GM20431 (cell line): ENCODE measurements around the gene PINK1.

Experiments
- in situ Hi-C: fragments of 300-500 bp; cut with MseI, MboI; formaldehyde crosslinking; loops from one replicate; pipeline ENCODE4 v1.15.0; 2020; ENCODE audit warnings: low sequenced_read_pairs; ENCODE audit not compliant: unreplicated experiment

Gene PINK1

DNA sequence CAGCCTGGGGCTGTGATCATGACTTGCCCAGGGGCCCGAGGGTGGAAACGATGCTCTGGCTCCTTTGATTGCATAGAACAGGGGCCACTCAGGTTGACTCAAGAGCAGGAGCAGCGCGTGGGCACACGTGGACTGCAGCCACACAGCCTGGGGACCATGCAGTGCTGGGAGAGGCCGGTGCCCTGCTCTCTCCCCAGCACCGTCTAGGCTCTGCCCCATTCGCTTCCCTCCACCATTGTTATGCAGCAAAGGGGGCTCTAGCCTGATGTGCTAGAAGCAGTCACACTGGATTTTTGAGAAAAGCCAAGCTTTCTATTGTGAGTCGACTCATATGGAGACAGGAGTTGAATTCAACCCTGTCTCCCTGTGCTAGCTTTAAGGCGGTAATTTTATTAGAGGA is 8.7 kb downstream of the PINK1 start:
- in situ Hi-C loops: loop anchor here (10.0 kb wide), 1 partner anchor 117 kb away; no protein-coding TSS in a partner anchor

DNA sequence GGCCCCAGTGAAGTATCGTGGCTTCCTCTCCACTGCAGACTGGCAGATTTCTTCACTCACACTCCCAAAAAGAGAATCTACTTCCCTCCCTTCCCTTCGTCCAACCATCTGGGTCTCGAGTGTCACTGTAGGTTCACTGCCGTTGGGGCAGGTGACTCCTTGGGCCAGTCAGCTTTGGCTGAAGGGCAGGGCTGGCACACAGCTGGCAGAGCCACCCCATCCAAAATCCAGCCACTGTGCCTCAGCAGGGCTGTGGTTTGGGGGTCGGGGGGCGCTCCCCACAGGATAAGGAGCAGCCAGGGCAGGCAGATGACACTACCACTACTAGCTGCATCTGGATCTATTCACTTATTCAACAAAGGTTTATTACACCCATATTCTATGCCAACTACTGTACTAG is 9.8 kb downstream of the PINK1 start:
- in situ Hi-C loops: loop anchor here (10.0 kb wide), 1 partner anchor 118 kb away; no protein-coding TSS in a partner anchor

DNA sequence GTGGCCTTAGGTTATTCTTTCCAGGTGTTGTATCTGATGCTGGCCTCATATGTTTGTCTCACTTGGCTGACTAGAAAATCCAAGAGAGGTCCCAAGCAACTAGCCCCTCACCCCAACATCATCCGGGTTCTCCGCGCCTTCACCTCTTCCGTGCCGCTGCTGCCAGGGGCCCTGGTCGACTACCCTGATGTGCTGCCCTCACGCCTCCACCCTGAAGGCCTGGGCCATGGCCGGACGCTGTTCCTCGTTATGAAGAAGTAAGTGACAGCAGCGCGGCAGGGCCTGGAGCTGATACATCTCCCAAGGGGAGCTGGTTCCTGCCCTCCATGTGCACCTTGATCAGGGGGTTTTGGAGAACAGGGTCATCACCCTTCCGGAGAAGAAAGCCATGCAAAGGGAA is 11.2 kb downstream of the PINK1 start:
- in situ Hi-C loops: loop anchor here (10.0 kb wide), 1 partner anchor 120 kb away; no protein-coding TSS in a partner anchor

DNA sequence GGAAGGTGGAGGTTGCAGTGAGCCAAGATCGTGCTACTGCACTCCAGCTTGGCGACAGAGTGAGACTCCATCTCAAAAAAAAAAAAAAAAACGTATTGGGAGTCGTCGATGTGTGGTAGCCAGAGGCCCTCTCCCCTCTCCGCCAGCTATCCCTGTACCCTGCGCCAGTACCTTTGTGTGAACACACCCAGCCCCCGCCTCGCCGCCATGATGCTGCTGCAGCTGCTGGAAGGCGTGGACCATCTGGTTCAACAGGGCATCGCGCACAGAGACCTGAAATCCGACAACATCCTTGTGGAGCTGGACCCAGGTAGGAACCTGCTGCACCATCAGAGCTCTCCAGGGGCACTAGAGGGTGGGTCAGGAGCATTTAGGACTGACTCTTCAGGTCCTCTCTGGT is 12.2 kb downstream of the PINK1 start:
- in situ Hi-C loops: loop anchor here (10.0 kb wide), 1 partner anchor 121 kb away; no protein-coding TSS in a partner anchor

DNA sequence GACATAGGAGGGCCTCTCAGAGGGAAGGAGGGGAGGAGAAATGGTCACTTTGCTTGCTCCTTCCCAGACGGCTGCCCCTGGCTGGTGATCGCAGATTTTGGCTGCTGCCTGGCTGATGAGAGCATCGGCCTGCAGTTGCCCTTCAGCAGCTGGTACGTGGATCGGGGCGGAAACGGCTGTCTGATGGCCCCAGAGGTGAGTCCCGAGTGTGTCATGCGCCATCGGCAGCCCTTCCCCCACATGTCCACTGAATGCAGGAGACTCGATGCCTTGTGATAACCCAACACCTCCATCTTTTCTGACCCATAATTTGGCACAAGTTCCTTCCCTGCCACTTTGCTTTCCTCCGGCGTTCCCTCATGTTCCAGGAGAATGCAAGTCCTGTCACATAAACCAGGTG is 15.2 kb downstream of the PINK1 start:
- in situ Hi-C loops: loop anchor here (10.0 kb wide), 1 partner anchor 124 kb away; no protein-coding TSS in a partner anchor

DNA sequence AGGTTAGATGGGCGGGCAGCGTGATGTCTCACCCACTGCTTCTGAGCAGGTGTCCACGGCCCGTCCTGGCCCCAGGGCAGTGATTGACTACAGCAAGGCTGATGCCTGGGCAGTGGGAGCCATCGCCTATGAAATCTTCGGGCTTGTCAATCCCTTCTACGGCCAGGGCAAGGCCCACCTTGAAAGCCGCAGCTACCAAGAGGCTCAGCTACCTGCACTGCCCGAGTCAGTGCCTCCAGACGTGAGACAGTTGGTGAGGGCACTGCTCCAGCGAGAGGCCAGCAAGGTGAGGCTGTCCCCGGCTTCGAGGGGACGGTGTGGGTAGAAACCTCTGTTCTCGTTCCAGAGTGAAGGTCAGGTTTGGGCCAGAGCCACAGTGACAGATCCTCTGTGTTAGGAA is 15.7 kb downstream of the PINK1 start:
- in situ Hi-C loops: loop anchor here (10.0 kb wide), 1 partner anchor 124 kb away; no protein-coding TSS in a partner anchor

DNA sequence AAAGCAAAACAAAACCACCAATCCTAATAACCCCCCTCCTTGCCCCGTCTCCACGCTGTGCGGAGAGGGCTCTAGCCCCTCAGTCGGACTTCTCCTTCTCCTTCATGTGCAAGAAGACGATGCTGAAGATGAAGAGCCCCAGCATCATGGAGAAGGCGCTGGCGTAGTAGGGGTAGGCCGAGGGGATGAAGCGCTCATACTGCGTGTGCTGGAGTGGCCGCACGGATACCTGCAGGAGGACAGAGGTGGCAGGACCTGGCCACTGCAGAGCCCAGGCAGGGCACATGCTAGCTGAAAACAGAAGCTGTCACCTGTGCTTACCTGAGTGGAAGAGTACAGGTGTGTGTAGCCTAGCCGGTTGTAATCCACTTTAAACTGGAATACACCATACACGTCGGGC is 19.0 kb downstream of the PINK1 start:
- in situ Hi-C loops: no loop called here

DNA sequence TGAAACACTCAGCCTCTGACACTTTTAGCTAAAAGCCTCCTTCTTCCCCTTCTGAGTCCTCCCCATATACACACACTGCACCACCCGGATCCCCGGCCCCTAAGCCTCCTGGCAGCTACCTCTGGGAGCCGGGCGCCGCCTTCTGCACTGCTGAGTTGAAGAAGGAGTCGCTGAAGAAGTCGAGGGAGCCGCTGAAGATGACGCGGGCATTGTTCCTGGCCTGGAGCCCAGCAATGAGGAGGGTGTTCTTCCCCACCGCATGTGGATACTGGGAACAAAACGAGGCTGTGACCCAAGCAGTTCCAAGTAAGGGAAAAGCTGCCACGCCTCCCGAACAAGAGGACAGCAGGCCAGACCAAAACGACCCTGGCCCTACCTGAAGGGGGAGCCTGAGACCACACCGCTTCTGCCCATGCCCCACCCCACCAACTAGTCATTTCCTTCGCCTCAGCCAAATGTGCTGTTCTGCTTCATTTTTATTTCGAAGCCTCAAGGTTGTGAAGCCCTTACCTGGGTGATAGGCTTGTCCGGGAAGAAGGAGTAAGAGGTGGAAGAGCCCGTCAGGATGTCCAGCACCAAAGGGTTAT is 20.9 kb downstream of the PINK1 start:
- in situ Hi-C loops: no loop called here

DNA sequence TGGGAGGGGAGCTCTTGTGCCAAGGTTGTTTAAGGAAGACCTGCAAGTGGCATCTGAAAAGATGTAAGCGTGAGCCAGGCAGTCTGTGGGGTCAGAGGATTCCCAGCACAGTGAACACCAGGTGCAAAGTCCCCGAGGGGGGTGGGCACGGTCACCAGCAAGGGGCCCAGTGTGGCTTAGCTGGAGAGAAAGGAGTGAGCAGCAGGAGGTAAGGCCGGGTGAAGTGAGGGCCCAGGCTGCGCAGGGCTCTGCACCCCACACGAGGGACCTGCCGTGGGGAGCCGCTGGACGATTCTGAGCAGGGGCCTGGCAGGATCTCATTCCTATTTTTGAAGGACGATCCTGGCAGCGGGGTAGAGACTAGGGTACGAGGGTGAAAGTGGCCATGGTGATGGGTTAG is 23.8 kb downstream of the PINK1 start:
- in situ Hi-C loops: no loop called here

DNA sequence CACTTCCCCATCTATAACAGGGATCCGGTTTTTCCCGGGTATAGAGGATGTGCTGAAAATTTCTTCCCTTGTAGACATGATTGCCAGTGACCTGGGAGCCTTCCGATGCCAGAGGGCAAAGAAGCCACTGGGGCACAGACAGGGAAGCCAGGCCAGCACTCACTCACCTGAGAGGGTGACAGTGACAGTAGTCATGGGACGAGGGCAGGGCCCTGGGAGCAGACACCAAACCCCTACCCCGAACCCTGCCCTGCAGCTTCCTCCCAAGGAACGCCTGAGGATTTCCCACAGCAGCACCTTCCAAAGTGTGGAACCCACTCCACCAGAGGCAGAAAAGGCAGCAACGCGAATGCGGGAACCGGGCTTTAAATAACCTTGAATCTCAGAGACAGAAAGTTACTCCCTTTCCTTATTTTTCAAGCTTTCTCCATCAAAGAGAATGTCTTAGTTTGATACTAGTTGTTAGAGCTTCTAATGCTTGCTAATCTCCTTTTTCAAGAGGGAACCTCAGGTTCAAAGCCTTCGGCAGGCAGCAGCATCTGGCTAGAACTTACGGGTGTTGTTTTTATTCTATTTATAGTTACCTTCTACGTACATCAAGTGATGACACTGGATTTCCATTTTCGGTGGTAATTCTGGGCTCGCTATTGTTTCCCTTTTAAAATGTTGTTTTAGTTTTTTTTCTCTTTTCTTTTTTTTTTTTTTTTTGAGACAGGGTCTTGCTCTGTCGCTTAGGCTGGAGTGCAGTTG is 25.1 kb downstream of the PINK1 start:
- in situ Hi-C loops: no loop called here

DNA sequence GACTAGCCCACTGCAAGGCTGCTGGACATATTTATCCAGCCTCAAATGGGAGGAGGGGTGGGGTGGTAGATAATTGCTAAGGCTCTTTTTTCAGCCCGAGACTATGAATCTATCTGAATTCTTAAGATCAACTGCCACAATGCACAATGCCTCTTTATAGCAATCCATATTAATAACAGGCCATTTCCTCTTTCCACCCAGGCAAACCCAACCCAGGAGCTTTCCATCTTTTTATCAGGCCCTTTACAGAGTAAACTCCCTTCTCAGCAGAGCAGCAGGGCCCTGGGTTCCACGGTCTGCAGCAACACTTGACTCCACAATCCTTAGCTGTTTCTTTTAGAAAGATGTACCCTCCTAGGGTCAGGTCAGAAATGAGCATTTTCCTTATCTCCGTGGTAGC is 27.1 kb downstream of the PINK1 start:
- in situ Hi-C loops: no loop called here

DNA sequence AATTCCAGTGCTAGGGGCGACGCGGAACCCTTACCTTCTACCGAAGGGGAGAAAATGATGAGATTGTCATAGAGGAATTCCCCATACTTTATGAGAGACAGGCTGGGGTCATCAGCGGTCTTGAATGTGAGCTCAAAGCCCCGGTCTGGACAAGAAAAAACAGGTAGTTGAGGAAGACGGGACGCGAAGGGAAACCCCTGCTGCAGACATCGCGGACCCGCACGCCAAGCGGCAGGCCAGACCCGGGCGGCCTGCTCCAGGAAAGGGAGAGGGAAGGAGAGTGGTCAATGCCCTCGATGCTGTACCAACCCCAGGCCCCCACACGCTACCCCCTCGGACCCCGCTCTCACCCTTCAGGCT is 27.6 kb downstream of the PINK1 start:
- in situ Hi-C loops: no loop called here

DNA sequence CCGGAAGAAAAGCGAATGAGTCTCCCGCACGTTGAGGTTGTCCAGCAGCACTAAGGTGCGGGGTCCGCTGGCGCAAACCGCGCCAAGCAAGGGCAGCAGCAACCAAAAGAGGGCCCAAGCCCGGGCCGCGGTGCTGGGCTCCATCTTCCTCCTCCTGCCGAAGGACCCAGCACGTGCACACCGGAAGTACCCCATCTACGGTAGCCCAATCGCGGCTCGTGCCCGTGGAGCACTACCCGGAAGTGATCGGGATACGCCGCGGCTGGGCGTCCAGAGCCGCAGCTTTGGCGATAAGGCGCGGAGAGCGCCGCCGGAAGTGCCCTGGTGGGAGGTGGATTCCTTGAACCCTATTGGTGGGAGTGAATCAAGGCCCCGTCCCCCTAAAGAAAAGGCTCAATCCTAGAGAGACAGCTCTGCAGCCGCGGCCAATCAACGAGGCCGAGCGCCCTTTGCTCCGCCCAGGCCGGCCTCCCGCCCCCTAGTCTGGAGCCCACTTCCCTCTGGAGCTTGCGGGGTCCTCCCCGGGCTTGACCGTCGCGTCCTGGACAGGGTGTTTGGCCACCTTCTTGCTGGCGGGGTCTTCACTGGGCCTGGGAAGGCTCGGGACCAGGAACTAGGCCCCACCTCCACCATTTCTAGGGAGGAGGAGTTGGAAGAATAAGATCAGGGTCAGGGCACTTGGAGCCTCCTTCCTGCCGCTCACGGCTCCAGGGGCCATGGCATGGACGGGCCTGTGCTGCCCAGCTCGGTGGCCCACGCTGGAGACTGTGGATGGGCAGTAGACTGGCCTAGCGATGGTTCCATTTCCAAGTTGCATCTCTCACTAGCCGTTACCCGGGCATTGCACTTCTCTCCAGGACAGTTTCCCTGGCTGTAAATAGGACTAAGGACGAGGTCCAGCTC is 28.2 kb downstream of the PINK1 start, which contains the start of gene DDOST:
Gene DDOST, minus strand, starts transcription at position 163 of the 903 bp plus-strand sequence. Its CDS starts 19 bp downstream, at position 144.
- in situ Hi-C loops: no loop called here

DNA sequence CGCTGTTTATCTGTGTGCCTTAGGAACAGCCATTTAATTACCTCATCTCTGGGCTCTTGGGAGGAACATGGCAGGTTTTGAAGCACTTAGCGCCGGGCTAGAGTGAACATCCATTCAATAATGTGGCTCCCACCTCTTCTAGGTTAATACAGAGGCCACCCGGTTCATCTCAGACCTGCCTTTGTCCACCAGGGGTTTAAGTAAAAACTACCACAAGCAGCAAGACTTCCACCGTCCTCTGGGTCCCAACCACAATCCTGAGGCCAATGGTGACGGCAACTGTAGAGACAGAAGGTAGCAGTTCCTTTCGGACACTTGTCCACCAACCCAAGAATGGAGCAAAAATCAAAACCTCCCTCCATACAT is 28.8 kb downstream of the PINK1 start:
- in situ Hi-C loops: no loop called here

DNA sequence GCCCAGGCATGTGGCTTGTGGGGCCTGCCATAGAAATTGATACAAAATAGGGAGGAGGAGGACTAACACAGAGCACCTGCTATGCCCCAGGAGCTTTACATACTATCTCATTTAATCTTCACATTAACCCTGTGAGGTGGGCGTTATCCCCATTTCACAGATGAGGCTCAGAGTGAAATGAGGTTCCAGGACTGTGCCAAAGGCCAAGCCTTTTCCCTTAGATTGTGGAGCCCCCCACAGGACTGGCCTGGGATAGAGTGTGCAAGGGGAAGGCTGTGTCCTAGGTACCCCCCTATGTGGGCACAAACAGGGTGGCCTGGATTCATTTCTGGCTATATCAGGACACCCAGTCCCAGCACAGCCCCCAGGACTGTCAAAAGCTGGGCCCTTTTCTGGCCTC is 30.1 kb downstream of the PINK1 start:
- in situ Hi-C loops: no loop called here

DNA sequence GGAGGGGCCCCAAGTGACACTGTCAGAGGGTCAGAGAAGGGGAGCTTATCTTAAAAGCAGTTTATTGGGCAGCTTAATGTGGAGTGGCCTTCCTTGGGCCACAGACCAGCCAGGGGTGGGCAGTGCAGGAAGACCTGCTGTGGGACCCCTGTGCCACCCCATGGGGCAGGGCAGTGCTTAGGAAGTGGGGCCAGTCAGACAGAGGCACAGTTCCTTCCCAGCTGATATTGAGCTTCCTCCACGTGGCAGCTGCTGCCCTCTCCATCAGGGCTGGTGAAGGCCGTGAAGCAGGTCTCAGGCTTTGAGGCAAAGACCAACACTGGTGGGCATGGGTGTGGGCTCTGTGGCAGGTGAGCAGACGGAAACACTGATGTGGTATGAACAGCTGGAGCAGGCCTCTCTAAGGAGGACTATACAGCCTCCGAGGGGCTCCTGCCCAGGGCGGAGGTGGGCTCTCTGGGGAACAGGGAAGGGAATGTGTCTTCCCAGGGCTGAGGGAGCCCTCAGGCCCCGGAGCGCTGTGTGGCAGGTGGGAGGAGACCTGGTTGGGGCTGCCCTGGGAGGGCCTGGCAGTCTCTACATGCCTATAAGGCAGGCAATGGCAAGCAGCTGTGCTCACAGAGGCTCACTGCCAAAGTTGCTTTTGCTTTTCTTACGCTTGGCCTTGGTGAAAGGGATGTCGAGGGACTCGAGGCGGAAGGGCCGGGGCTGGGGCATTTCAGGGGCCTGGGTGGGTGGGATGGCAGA is 30.9 kb downstream of the PINK1 start:
- in situ Hi-C loops: no loop called here

DNA sequence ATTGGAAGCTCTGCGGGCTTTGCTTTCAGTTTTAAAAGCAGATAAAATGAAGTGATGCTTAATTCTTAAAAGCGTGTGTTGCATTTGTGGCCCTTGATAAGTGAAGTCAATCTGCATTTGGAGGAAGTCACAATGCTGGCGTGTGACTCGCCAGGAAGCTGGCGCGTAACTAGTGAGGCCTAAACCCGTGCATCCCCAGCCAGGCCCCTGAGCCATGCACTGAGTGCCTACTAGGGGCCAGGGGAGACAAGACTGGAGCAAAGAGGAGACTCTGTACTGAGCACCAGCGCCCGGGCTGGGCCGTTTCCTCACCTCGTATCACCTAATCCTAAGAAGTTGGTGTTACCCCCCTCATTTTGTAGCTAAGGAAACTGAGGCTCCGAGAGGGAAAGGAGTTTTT is 32.5 kb downstream of the PINK1 start:
- in situ Hi-C loops: no loop called here

DNA sequence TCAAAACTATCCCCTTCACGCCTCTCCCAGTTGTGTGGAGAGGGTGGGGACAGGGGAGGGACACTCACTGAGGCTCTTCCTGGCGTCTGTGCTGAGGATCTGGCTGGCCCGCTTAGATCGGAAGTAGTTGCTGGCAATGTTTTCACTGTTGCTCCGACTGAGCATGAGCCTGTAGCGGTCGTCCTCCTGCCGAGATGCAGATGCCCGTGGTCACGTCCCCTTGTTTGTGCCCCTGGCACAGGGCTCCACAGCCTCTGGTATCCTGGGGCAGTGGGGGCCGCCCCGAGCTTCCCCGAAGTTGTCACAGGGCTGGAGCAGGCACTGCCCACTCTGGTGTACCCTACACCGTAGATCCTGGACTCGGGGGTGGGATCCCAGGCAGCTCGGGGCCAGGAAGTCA is 32.9 kb downstream of the PINK1 start:
- in situ Hi-C loops: no loop called here

DNA sequence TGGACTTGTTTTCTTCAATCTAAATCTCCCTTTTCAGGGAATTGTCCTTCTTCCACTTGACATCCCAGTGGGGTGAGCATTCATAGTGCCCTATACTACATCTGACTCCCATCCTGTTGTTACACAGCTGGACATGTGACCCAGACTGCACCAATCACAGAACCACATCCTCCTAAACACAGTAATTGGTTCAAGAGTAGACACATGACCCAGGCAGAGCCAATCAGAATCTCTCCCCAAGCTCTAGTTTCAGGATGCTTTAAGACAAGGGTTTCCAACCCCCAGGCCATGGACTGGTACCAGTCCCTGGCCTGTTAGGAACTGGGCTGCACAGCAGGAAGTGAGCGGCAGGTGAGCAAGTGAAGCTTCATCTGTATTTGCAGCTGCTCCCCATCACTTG is 33.5 kb downstream of the PINK1 start:
- in situ Hi-C loops: no loop called here

DNA sequence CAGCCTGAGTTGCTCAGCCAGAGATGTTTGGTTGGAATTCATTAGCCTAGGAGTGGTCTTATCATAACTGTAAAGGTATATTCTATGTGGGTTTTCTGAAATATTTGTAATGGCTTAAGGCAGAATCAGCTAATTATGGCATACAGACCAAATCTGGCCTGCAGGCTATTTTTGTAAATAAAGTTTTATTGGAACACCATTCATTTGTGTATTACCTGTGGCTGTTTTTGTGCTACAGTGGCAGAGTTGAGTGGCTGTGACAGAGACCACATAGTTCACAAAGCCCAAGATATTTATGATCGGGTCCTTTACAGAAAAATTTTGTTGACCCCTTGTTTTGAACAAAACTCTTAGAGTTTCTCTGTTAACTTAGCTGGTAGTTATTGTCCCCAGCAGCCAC is 35.3 kb downstream of the PINK1 start:
- in situ Hi-C loops: no loop called here
